GM18508 (cell line): ENCODE results near the gene APBB2.
"Not testable (repeated sequence)": the region's sequence is repeated elsewhere in the genome, so short reads cannot be mapped to it uniquely, and the experiment has no call there.

Experiments used
- ATAC-seq: cut with Tn5 transposase; IDR thresholded peaks from one replicate; pipeline ENCODE4 v1.9.1; 2021; ENCODE audit warnings: moderate number of reproducible peaks; ENCODE audit not compliant: insufficient read depth, unreplicated experiment

APBB2 gene

GRCh38 chr4:40924096-40924792, 290.1 kb downstream of the APBB2 start:
- no peak for ATAC-seq

GRCh38 chr4:40923316-40924095, 290.8 kb downstream of the APBB2 start:
- no peak for ATAC-seq

- ATAC-seq = not testable (repeated sequence)
Measured at GRCh38 chr4:40919976-40920375, 294.4 kb downstream of the APBB2 start.

- ATAC-seq = no peak
Measured at GRCh38 chr4:40918330-40918729, 296.0 kb downstream of the APBB2 start.

- peak; percentile 77 for ATAC-seq
Measured at GRCh38 chr4:40916880-40917279, 297.5 kb downstream of the APBB2 start.

GRCh38 chr4:40916218-40916555, 298.2 kb downstream of the APBB2 start:
- ATAC-seq = no peak

GRCh38 chr4:40915318-40916217, 298.8 kb downstream of the APBB2 start:
- ATAC-seq = no peak

GRCh38 chr4:40912460-40913184, 301.7 kb downstream of the APBB2 start:
- no peak for ATAC-seq

GRCh38 chr4:40910706-40911105, 303.6 kb downstream of the APBB2 start:
- no peak for ATAC-seq

GRCh38 chr4:40909363-40909876, 304.9 kb downstream of the APBB2 start:
- no peak for ATAC-seq

GRCh38 chr4:40908702-40909362, 305.5 kb downstream of the APBB2 start:
- ATAC-seq = peak; percentile 87

GRCh38 chr4:40908297-40908696, 306.0 kb downstream of the APBB2 start:
- no peak for ATAC-seq

GRCh38 chr4:40905414-40905813, 308.9 kb downstream of the APBB2 start:
- ATAC-seq = no peak

- ATAC-seq = not testable (repeated sequence)
Measured at GRCh38 chr4:40900531-40900930, 313.8 kb downstream of the APBB2 start.

GRCh38 chr4:40897557-40898203, 316.7 kb downstream of the APBB2 start:
- ATAC-seq = no peak

GRCh38 chr4:40890764-40891163, 323.6 kb downstream of the APBB2 start:
- ATAC-seq = no peak

GRCh38 chr4:40890199-40890598, 324.1 kb downstream of the APBB2 start:
- ATAC-seq = no peak

- ATAC-seq = no peak
Measured at GRCh38 chr4:40888933-40889332, 325.4 kb downstream of the APBB2 start.

- no peak for ATAC-seq
Measured at GRCh38 chr4:40887764-40888131, 326.6 kb downstream of the APBB2 start.
